Vagina (tissue), 2 donors: ENCODE measurements around the gene SVIL. TPM values are rescaled to one million over a fixed set of nuclear protein-coding genes. Genes with fewer than 3 reads are reported as not detected.

Experiments
- DNase-seq, 2 donors: peaks; one replicate each; pipeline ENCODE4 v3.0.0-alpha.2; 2017; ENCODE audit errors: extremely low spot score in 2 of 2
- H3K27ac ChIP-seq: fragments of 200-600 bp; sonication (generic); one replicate; pipeline ENCODE4 v1.5.1; 2019
- H3K27me3 ChIP-seq: fragments of 200-600 bp; sonication (generic); one replicate; pipeline ENCODE4 v1.5.1; 2019
- H3K36me3 ChIP-seq, 2 donors: fragments of 200-600 bp; sonication (generic); one replicate each; pipeline ENCODE4 v1.5.1; 2017 to 2019
- H3K4me1 ChIP-seq: fragments of 200-600 bp; sonication (generic); one replicate; pipeline ENCODE4 v1.5.1; 2019
- H3K4me3 ChIP-seq, 2 donors: fragments of 200-600 bp; sonication (generic); 1 replicate in 1 of 2; 2 replicates in 1 of 2; pipeline ENCODE4 v1.5.1; 2016 to 2019
- H3K9me3 ChIP-seq: fragments of 200-600 bp; sonication (generic); one replicate; pipeline ENCODE4 v1.5.1; 2019
- POLR2A ChIP-seq, 2 donors: fragments of 450-650 bp; IDR thresholded peaks; one replicate each; pipeline ENCODE4 v1.6.1; 2017; ENCODE audit warnings: antibody characterized with exemption in 2 of 2, mild to moderate bottlenecking in 2 of 2, moderate library complexity in 2 of 2
- POLR2AphosphoS5 ChIP-seq, 2 donors: sonication (generic); formaldehyde crosslinking; IDR thresholded peaks; one replicate each; pipeline ENCODE4 v1.9.0; 2017; ENCODE audit warnings: antibody characterized with exemption in 2 of 2, mild to moderate bottlenecking in 2 of 2, low read depth in 1 of 2; ENCODE audit not compliant: insufficient read depth in 1 of 2
- intact Hi-C: fragments of 100-400 bp; cut with DNase I; formaldehyde crosslinking; loops from one replicate; pipeline ENCODE4 v1.15.1; 2023
- total RNA-seq: library from RNA; depleted of rRNA; stranded (reverse); fragments of >200 nt; gene quantifications from one replicate; pipeline ENCODE4 v1.2.3, GENCODE V29; 2016
- TF ChIP-seq, protein P1 (sequence below), 3 experiments: fragments of 450-650 bp in 2 of 3; fragments of 200-600 bp in 1 of 3; sonication (generic) in 1 of 3; IDR thresholded peaks; one replicate each; pipeline ENCODE4 v1.5.1; 2017 to 2019; ENCODE audit warnings: antibody characterized with exemption in 3 of 3, mild to moderate bottlenecking in 2 of 3, moderate library complexity in 2 of 3

Gene SVIL
- total RNA-seq, 1 donor from 2014 or later: 111 TPM

DNA sequence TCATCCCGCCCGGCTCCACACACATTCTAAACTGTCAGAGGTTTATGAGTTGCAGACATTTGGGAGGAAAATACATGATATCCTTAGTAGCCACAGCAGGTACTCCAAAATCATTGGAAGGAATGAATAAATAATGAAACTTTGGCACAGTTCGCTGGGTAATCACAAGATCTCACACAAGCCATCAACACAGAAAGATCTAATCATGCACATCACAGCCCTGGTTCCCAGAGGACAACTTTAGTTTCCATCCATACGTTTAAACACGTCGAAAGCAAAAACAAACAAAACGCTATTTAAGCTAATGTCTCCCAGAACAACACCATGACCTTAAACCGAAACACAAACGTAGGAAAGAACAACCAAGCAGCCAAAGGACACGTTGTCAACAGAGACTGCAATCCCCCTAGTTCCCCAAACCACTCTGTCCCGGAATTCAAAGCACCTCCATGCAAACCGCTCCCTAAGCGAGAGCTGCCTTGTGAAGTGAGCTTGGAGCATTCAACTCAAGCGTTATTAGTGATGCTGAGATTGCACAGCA lies 12.3 kb downstream of the SVIL start:
- DNase-seq: no peak
- Histone ChIP-seq H3K36me3 (no peaks in the 10 kb centered on the region), H3K4me3 (no peak overlapping the region), H3K9me3 (no peaks in the 10 kb centered on the region), H3K4me1 (peaks cover 64% of the 10 kb centered on the region), H3K27me3 (no peaks in the 10 kb centered on the region), H3K27ac (no peak overlapping the region)
- no peak for TF ChIP-seq POLR2A (IDR thresholded peaks at IDR 0.05)
- TF ChIP-seq POLR2AphosphoS5 (IDR thresholded peaks at IDR 0.05; ENCODE audit: insufficient read depth in 1 of 2, low read depth in 1 of 2): no peak
- TF ChIP-seq, protein P1, sequence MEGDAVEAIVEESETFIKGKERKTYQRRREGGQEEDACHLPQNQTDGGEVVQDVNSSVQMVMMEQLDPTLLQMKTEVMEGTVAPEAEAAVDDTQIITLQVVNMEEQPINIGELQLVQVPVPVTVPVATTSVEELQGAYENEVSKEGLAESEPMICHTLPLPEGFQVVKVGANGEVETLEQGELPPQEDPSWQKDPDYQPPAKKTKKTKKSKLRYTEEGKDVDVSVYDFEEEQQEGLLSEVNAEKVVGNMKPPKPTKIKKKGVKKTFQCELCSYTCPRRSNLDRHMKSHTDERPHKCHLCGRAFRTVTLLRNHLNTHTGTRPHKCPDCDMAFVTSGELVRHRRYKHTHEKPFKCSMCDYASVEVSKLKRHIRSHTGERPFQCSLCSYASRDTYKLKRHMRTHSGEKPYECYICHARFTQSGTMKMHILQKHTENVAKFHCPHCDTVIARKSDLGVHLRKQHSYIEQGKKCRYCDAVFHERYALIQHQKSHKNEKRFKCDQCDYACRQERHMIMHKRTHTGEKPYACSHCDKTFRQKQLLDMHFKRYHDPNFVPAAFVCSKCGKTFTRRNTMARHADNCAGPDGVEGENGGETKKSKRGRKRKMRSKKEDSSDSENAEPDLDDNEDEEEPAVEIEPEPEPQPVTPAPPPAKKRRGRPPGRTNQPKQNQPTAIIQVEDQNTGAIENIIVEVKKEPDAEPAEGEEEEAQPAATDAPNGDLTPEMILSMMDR (IDR thresholded peaks at IDR 0.05): no peak
- intact Hi-C loops: no loop called here

DNA sequence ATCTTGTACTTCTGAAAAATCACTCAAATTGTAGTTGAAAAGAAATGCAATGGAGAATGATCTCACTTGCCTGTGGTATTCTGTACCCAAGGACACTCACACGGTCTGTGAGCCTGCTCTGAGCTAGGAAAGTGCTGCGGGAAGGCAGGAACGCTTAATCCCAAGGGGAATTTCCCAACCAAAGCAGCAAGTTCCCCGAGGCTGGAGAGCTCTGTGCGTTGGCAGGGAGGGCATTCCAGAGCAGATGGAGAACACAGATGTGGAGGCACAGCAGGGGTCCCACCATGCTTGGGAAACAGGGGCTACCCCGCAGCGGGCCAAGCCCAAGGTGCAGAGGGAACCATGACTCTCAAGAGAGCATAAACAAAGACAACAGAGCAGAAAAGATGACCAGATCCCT lies 13.6 kb downstream of the SVIL start:
- Histone ChIP-seq H3K4me3 (no peak overlapping the region), H3K27ac (no peak overlapping the region), H3K27me3 (no peaks in the 10 kb centered on the region), H3K36me3 (no peaks in the 10 kb centered on the region), H3K9me3 (no peaks in the 10 kb centered on the region), H3K4me1 (peaks cover 60% of the 10 kb centered on the region)
- TF ChIP-seq, protein P1 (IDR thresholded peaks at IDR 0.05): no peak
- peak in 1 of 2 donors; percentile 33 for TF ChIP-seq POLR2AphosphoS5 (IDR thresholded peaks at IDR 0.05; ENCODE audit: insufficient read depth in 1 of 2, low read depth in 1 of 2)
- no peak for DNase-seq
- intact Hi-C loops: no loop called here

DNA sequence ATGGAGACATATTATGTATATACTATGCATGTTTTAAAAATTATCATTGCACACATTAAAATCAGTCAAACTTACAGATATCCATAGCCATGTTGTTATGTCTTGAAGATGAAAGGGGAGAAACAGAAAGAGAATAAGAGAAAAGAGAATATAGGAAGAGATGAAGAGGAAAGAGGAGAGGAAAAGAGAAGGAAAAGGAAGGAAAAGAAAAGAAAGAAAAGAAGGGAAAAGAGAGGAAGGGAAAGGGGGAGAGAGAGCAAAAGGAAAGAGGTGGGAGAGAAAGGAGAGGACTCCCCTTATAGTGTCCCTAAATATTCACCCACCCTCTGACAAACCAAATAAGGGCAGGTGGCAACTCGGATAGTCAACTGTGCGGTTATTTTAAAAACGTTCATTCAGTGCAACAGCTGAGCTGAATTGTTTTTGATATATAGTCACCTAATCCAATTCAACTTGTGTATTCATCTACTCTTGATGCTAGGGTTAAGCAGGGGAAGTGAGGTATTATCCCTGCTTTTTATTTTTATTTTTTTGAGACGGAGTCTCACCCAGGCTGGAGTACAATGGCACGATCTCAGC lies 14.6 kb downstream of the SVIL start:
- H3K4me1 ChIP-seq: peaks cover 60% of the 10 kb centered on the region
- H3K27me3 ChIP-seq: no peaks in the 10 kb centered on the region
- peak overlapping the region; percentile 16 for H3K27ac ChIP-seq
- no peaks in the 10 kb centered on the region for H3K9me3 ChIP-seq
- TF ChIP-seq, protein P1 (IDR thresholded peaks at IDR 0.05): no peak
- TF ChIP-seq POLR2A (IDR thresholded peaks at IDR 0.05) (no peak), POLR2AphosphoS5 (IDR thresholded peaks at IDR 0.05; ENCODE audit: insufficient read depth in 1 of 2, low read depth in 1 of 2) (no peak)
- intact Hi-C loops: no loop called here
- DNase-seq: no peak
- no peaks in the 10 kb centered on the region for H3K36me3 ChIP-seq
- no peak overlapping the region for H3K4me3 ChIP-seq

DNA sequence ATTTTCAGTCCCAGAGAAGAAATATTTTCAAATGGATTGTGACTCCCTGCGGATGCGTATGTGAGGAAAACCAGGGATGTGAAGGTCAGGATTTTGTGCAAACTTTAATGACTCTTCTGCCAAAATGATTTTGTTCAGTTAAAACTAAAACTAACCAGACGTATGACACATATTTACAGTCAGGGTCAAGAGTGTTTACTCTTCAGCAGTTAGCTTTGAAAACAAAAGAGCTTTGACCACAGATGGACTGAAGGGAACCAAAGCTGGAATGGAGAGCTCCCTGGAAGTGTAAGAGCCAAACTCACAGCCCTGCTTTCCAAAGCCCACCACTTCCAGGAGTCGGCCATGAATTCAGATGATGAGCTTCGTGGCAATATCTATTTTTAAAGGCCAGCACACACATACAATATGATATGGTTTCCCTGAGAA lies 15.5 kb downstream of the SVIL start:
- H3K27me3 ChIP-seq: no peaks in the 10 kb centered on the region
- H3K27ac ChIP-seq: peak overlapping the region; percentile 77
- no peaks in the 10 kb centered on the region for H3K9me3 ChIP-seq
- no peaks in the 10 kb centered on the region for H3K36me3 ChIP-seq
- intact Hi-C loops: no loop called here
- no peak for TF ChIP-seq POLR2AphosphoS5 (IDR thresholded peaks at IDR 0.05; ENCODE audit: insufficient read depth in 1 of 2, low read depth in 1 of 2)
- TF ChIP-seq POLR2A (IDR thresholded peaks at IDR 0.05): no peak
- TF ChIP-seq, protein P1 (IDR thresholded peaks at IDR 0.05): no peak
- H3K4me3 ChIP-seq: no peak overlapping the region
- peaks cover 60% of the 10 kb centered on the region for H3K4me1 ChIP-seq
- no peak for DNase-seq
